NCI-H2196 treated with DMSO at 0.1 percent for 48 hours (cell line): ENCODE data around the gene GPAT3.
"Not testable (repeated sequence)": the region's sequence is repeated elsewhere in the genome, so short reads cannot be mapped to it uniquely, and the experiment has no call there.

Source experiments
- DNase-seq: peaks from one replicate; lab custom pipeline; 2025; ENCODE audit not compliant: unreplicated experiment; lab: John Stamatoyannopoulos, UW

Gene GPAT3

GRCh38 chr4:83548151-83548905 is 12.4 kb downstream of the GPAT3 start:
- peak; percentile 21 for DNase-seq

DNA sequence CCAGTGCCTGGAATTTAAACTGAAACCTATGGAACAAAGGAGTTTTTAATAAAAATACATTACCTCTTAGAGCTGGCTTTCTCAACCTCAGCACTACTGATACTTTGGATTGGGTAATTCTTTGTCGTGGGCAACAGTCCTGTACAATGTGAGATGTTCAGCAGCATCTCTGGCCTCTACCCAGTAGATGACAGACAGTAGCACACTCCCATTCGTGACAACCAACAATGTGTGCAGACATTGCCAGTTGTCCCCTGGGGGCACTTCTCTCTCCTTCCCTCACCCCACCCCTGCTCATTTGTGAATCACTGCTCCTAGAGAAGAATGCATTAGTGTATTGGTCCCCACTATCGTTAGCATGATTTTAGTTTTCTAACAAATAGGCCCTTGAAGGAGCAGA is 16.2 kb downstream of the GPAT3 start:
- no peak for DNase-seq

- no peak for DNase-seq
Measured at GRCh38 chr4:83552924-83553323, 17.0 kb downstream of the GPAT3 start.

DNA sequence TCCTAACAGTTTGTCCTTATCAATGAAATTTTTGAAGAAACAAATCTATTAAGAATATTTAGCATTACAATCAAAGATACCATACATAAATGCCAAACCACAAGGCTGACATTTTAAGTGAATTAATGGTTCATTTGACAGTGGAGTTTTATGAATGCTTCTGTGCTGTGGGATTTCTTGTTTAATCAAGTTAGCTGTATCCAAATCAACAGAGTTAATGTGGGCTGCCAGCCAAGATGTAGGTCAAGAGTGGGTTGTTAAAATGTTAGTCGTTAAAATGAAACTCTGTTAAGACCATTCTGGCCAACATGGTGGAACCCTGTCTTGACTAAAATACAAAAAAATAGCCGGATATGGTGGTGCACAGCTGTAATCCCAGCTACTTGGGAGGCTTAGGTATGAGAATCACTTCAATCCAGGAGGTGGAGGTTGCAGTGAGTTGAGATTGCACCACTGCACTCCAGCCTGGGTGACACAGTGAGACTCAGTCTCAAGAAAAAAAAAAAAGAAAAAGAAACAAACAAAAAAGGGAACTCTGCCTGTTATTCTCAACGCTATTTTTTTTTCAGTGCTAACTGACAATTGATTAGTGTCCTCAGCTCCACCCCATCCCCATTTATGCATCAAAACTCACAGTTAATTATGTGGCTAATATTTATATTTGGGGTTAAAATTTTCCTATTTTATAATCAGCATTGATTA is 20.2 kb downstream of the GPAT3 start:
- no peak for DNase-seq

DNA sequence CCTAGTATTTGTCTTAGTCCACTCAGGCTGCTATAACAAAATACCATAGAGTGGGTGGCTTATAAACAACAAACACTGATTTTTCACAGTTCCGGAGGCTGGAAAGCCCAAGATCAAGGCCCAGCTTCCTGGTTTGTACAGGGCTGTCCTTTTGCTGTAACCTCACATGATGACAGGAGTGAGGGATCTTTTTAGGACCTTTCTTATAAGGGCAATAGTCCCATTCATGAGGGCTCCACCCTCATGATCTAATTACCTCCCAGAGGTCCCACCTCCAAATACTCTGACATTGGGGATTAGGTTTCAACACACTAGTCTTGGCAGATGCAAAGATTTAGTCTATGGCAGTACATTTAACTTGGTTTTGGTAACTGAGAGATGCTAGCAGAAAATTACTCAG is 20.9 kb downstream of the GPAT3 start:
- DNase-seq: no peak

DNA sequence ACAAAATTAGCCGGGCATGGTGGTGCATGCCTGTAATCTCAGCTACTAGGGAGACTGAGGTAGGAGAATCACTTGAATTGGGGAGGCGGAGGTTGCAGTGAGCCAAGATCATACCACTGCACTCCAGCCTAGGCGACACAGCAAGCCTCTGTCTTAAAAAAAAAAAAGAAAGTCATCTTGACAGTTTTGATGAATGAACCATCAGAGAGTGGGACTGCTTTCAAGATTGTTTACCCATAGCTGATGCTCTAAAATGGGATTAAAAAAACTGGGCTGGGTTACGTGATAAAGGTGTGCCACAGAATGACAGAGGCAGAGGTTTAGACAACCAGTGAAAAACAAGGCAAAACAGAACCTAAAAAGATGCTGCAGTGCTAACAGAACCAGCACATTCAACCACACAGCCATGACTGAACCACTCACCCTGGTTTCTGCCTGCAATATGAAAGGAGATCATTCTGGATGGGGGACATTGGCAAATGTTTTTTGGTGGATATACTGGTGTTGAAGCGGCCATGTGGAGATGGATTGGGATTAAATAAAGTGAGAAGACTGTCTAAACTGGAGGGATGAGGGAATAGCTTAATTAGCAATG is 22.2 kb downstream of the GPAT3 start:
- DNase-seq: no peak

GRCh38 chr4:83558680-83559079 is 22.8 kb downstream of the GPAT3 start:
- no peak for DNase-seq

- DNase-seq: no peak
Measured at GRCh38 chr4:83560523-83560922, 24.6 kb downstream of the GPAT3 start.

DNA sequence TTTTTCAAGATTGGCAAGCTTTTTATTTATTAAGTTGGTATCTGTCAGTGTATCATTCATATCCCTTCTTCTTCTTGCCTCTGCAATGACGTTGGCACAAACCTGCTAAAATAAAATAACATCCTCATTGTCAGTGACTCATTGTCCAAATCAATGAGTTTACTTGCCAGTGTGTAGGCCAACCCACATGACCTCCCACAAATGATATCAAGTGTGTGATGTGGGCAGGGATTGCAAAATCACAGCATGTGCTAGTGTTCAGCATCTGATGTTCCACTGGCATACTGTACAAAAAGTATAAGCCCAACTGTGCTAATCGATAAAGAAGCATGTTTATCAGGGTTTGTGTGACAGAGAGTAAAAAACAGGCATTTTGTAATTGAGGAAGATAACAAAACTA is 25.5 kb downstream of the GPAT3 start:
- DNase-seq: no peak

- DNase-seq: no peak
Measured at GRCh38 chr4:83563998-83564397, 28.1 kb downstream of the GPAT3 start.

GRCh38 chr4:83568062-83568461 is 32.2 kb downstream of the GPAT3 start:
- no peak for DNase-seq

GRCh38 chr4:83569429-83569828 is 33.5 kb downstream of the GPAT3 start:
- DNase-seq: no peak

- DNase-seq: no peak
Measured at GRCh38 chr4:83569987-83570386, 34.1 kb downstream of the GPAT3 start.

GRCh38 chr4:83572848-83573247 is 36.9 kb downstream of the GPAT3 start:
- no peak for DNase-seq

- no peak for DNase-seq
Measured at GRCh38 chr4:83574247-83574646, 38.3 kb downstream of the GPAT3 start.

DNA sequence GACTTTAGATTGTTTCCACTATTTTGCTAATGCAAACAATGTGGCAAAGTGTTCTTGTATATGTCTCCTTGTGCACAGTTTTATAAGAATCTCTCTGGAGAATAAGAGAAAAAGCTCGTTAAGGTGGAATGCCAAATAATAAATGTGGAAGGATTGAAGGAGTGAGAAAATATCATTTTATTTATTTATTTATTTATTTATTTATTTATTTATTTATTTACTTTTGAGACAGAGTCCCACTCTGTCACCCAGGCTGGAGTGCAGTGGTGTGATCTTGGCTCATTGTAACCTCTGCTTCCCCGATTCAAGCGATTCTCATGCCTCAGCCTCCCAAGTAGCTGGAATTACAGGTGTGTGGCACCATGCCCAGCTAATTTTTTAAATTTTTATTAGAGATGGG is 40.3 kb downstream of the GPAT3 start:
- DNase-seq: not testable (repeated sequence)

GRCh38 chr4:83581411-83582288 is 45.7 kb downstream of the GPAT3 start:
- no peak for DNase-seq

DNA sequence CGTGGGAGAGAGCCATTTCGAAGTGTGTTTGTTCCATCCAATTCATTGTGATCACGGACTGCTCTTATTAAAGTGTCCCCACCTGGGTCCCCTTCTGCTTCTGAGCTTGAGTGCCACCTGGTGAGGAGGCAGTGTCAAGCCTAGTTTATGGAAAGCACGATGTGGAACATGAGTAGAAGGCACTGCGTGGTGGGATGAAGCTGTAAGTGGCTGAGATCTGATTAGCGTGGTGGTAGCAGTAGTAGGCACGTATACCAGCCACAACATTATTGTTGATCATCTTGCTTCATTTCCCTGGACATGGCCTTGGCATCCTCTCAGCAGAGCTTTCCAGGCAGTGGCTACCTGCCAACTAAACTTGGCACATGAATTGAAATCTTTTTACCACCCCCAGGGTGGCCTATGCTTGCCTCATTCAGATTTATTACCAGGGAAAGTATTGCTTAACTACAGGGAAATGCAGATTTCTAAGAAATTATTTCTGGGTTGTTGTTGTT is 46.4 kb downstream of the GPAT3 start:
- no peak for DNase-seq

DNA sequence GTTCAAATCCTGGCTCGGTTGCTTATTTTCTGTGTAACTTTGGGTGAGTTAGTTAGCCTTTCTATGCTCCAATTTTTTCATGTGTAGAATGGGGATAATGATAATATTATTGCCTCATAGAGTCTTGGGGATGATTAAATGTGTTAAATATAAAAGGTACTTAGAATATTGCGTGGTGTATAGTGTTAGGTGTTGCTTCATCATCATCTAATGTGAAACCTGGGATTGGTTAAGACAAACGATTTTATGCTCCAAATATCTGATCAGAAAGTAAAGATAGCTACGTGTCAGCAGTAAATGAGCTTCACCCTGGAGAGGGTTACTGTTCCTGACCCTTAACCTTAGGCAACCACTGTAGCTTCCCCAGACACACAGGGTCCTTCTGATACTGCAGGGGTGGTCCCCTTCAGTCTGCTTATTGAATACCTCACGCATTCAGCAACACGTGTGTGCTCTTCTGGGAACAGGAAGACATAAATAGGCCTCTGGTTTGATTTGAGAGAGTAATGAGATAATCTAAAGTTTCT is 50.1 kb downstream of the GPAT3 start:
- DNase-seq: no peak

GRCh38 chr4:83589279-83589678 is 53.4 kb downstream of the GPAT3 start:
- DNase-seq: no peak

DNA sequence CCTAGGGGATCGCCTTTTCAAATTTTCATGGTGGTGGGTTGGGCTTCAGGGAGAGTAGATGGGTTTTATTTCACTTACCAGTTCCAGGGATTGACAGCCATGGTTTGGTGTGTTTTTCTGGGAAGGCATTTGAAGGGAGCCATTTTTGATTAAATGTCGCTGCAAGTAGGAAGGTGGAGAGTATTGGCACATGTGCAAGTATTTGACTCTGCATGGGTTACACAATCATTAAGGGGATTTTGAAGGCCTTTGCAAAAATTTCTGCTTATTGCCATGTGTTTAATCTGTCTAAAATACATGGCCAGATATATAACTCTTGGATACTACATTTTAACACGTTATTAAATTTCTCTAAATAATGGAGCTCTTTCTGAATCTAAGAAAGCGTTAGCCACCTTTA is 55.1 kb downstream of the GPAT3 start:
- no peak for DNase-seq
